Prostate gland (tissue), 2 donors: Measurements from ENCODE around the gene SLX4.

Experiments used
- POLR2A ChIP-seq: fragments of 450-650 bp; IDR thresholded peaks from one replicate; pipeline ENCODE4 v1.6.1; 2016; ENCODE audit warnings: antibody characterized with exemption, mild to moderate bottlenecking
- TF ChIP-seq, protein P1 (sequence below), 4 experiments: fragments of 200-600 bp in 2 of 4; fragments of 450-650 bp in 2 of 4; sonication (generic) in 2 of 4; IDR thresholded peaks; 1 replicate in 3 of 4; 2 replicates in 1 of 4; pipeline ENCODE4 v1.5.1; 2016 to 2019; ENCODE audit warnings: antibody characterized with exemption in 4 of 4, mild to moderate bottlenecking in 2 of 4, moderate library complexity in 2 of 4

- TF ChIP-seq, protein P1, sequence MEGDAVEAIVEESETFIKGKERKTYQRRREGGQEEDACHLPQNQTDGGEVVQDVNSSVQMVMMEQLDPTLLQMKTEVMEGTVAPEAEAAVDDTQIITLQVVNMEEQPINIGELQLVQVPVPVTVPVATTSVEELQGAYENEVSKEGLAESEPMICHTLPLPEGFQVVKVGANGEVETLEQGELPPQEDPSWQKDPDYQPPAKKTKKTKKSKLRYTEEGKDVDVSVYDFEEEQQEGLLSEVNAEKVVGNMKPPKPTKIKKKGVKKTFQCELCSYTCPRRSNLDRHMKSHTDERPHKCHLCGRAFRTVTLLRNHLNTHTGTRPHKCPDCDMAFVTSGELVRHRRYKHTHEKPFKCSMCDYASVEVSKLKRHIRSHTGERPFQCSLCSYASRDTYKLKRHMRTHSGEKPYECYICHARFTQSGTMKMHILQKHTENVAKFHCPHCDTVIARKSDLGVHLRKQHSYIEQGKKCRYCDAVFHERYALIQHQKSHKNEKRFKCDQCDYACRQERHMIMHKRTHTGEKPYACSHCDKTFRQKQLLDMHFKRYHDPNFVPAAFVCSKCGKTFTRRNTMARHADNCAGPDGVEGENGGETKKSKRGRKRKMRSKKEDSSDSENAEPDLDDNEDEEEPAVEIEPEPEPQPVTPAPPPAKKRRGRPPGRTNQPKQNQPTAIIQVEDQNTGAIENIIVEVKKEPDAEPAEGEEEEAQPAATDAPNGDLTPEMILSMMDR (IDR thresholded peaks at IDR 0.05) = peak in 3 of 4 experiments; percentile 37 to 52 (median 44)
- no peak for TF ChIP-seq POLR2A
These were observed 43.0 kb upstream of the SLX4 start, which contains the start of gene DNASE1 for GRCh38 chr16:3654249-3654991.
